H1 (cell line): ENCODE measurements around the gene RGS6. TPM values are rescaled to one million over a fixed set of nuclear protein-coding genes. Genes with fewer than 3 reads are reported as not detected.

Source experiments
- CTCF ChIA-PET: fragments of 300-600 bp; sonication (Branson Sonifier 250); formaldehyde crosslinking; loops from one replicate; lab custom pipeline; 2021; ENCODE audit not compliant: partially characterized antibody; lab: Charles Lee
- POLR2A ChIA-PET: fragments of 300-600 bp; sonication (Branson Sonifier 250); formaldehyde crosslinking; loops from one replicate; lab custom pipeline; 2021; ENCODE audit warnings: inconsistent platforms; ENCODE audit not compliant: partially characterized antibody; lab: Charles Lee
- DNase-seq, 2 experiments: peaks; one replicate each; pipeline versions ENCODE4 v3.0.0 to v3.0.0-alpha.2; 2010 to 2022; ENCODE audit warnings: low spot score in 2 of 2, low read depth in 1 of 2, mixed read lengths in 1 of 2
- FAIRE-seq: peaks from 2 replicates; lab custom pipeline; 2011; peaks lifted over from hg19 to GRCh38; lab: Jason Lieb, UNC
- H2AFZ ChIP-seq: 2 replicates; pipeline ENCODE4 v1.8.1; 2012; ENCODE audit warnings: low read length, inconsistent platforms
- H2AK5ac ChIP-seq: 2 replicates; pipeline ENCODE4 v1.6.1; 2013; ENCODE audit warnings: low read depth, low read length
- H2BK120ac ChIP-seq: replicated peaks from 2 replicates; pipeline ENCODE3; 2013; ENCODE audit warnings: low read depth, low read length, inconsistent platforms
- H2BK12ac ChIP-seq: 2 replicates; pipeline ENCODE4 v1.6.1; 2013; ENCODE audit warnings: low read depth, low read length
- H2BK15ac ChIP-seq: 2 replicates; pipeline ENCODE4 v1.6.1; 2013; ENCODE audit warnings: low read length
- H2BK20ac ChIP-seq: 2 replicates; pipeline ENCODE4 v1.6.1; 2013; ENCODE audit warnings: low read length
- H2BK5ac ChIP-seq: 2 replicates; pipeline ENCODE4 v1.6.1; 2013; ENCODE audit warnings: low read depth, low read length
- H3K14ac ChIP-seq: 2 replicates; pipeline ENCODE4 v1.6.1; 2013; ENCODE audit warnings: inconsistent platforms; ENCODE audit not compliant: insufficient read length
- H3K18ac ChIP-seq: 2 replicates; pipeline ENCODE4 v1.6.1; 2013; ENCODE audit warnings: low read length; ENCODE audit errors: extremely low read depth
- H3K23ac ChIP-seq: 2 replicates; pipeline ENCODE4 v1.6.1; 2013; ENCODE audit warnings: inconsistent platforms; ENCODE audit not compliant: insufficient read length
- H3K23me2 ChIP-seq: 2 replicates; pipeline ENCODE4 v1.6.1; 2013; ENCODE audit warnings: low read depth, low read length
- H3K27ac ChIP-seq: 2 replicates; pipeline ENCODE4 v1.6.1; 2011; ENCODE audit warnings: low read depth, low read length, inconsistent platforms
- H3K27me3 ChIP-seq, 4 experiments: replicated peaks in 1 of 4; 1 replicate in 1 of 4; 2 replicates in 3 of 4; pipeline versions ENCODE4 v1.6.1 to v1.8.1; 2011 to 2013; ENCODE audit warnings: low read length in 3 of 4, mild to moderate bottlenecking in 3 of 4, inconsistent platforms in 2 of 4, mixed read lengths in 2 of 4, moderate library complexity in 1 of 4; ENCODE audit not compliant: control insufficient read depth in 3 of 4, insufficient read depth in 3 of 4; ENCODE audit errors: extremely low read depth in 1 of 4
- H3K36me3 ChIP-seq, 4 experiments: 2 replicates each; pipeline versions ENCODE4 v1.6.1 to v1.8.1; 2011 to 2013; ENCODE audit warnings: mild to moderate bottlenecking in 4 of 4, low read length in 3 of 4, moderate library complexity in 2 of 4, control low read depth in 1 of 4, inconsistent platforms in 1 of 4; ENCODE audit not compliant: insufficient read depth in 4 of 4, control insufficient read depth in 2 of 4
- H3K4ac ChIP-seq: replicated peaks from 2 replicates; pipeline ENCODE3; 2013; ENCODE audit warnings: low read length, low read depth, mixed read lengths, inconsistent platforms; ENCODE audit not compliant: insufficient read length
- H3K4me1 ChIP-seq, 4 experiments: replicated peaks in 1 of 4; 1 replicate in 1 of 4; 2 replicates in 3 of 4; pipeline versions ENCODE4 v1.6.1 to v1.8.1; 2011 to 2013; ENCODE audit warnings: low read length in 3 of 4, inconsistent platforms in 2 of 4, mixed read lengths in 1 of 4; ENCODE audit not compliant: insufficient read depth in 4 of 4, control insufficient read depth in 3 of 4
- H3K4me2 ChIP-seq, 2 experiments: 2 replicates each; pipeline versions ENCODE4 v1.6.1 to v1.8.1; 2011 to 2013; ENCODE audit warnings: low read depth in 2 of 2, low read length in 2 of 2, control low read depth in 1 of 2, inconsistent platforms in 1 of 2, mild to moderate bottlenecking in 1 of 2; ENCODE audit not compliant: insufficient read depth in 1 of 2
- H3K4me3 ChIP-seq, 4 experiments: fragments of 200-600, 300-600 bp in 1 of 4; sonication (generic), shearing (Covaris generic), sonication (Bioruptor Twin) in 1 of 4; 2 replicates each; pipeline versions ENCODE4 v1.5.1 to v1.8.1; 2011 to 2016; ENCODE audit warnings: low read length in 4 of 4, low read depth in 3 of 4, control low read depth in 2 of 4, inconsistent platforms in 2 of 4, mild to moderate bottlenecking in 2 of 4, mixed read lengths in 1 of 4, moderate library complexity in 1 of 4; ENCODE audit not compliant: insufficient read depth in 2 of 4; ENCODE audit errors: extremely low read depth in 1 of 4
- H3K56ac ChIP-seq: replicated peaks from 2 replicates; pipeline ENCODE3; 2013; ENCODE audit warnings: low read depth, mild to moderate bottlenecking, mixed read lengths, low read length, inconsistent platforms; ENCODE audit not compliant: insufficient read length
- H3K79me1 ChIP-seq: 2 replicates; pipeline ENCODE4 v1.6.1; 2013; ENCODE audit warnings: low read depth, low read length, control low read depth
- H3K79me2 ChIP-seq, 2 experiments: 2 replicates each; pipeline versions ENCODE4 v1.6.1 to v1.8.1; 2012 to 2013; ENCODE audit warnings: low read length in 2 of 2, mild to moderate bottlenecking in 2 of 2, inconsistent platforms in 1 of 2; ENCODE audit not compliant: insufficient read depth in 2 of 2, control insufficient read depth in 1 of 2
- H3K9ac ChIP-seq, 4 experiments: replicated peaks in 1 of 4; 1 replicate in 1 of 4; 2 replicates in 3 of 4; pipeline versions ENCODE4 v1.6.1 to v1.8.1; 2011 to 2013; ENCODE audit warnings: low read depth in 3 of 4, low read length in 3 of 4, control low read depth in 2 of 4, mild to moderate bottlenecking in 2 of 4, moderate library complexity in 2 of 4, inconsistent platforms in 1 of 4; ENCODE audit errors: extremely low read depth in 1 of 4
- H3K9me3 ChIP-seq, 2 experiments: 2 replicates each; pipeline versions ENCODE4 v1.6.1 to v1.8.1; 2012 to 2013; ENCODE audit warnings: mild to moderate bottlenecking in 2 of 2, moderate library complexity in 2 of 2, control low read depth in 1 of 2, inconsistent platforms in 1 of 2, low read depth in 1 of 2, low read length in 1 of 2, mixed read lengths in 1 of 2; ENCODE audit not compliant: insufficient read depth in 2 of 2
- H4K20me1 ChIP-seq, 2 experiments: replicated peaks in 1 of 2; 2 replicates each; pipeline versions ENCODE3 to v1.8.1; 2011 to 2013; ENCODE audit warnings: inconsistent platforms in 2 of 2, low read length in 2 of 2, mild to moderate bottlenecking in 1 of 2; ENCODE audit not compliant: insufficient read depth in 2 of 2, control insufficient read depth in 1 of 2
- H4K5ac ChIP-seq: 2 replicates; pipeline ENCODE4 v1.6.1; 2013; ENCODE audit warnings: low read length, low read depth, mixed read lengths, inconsistent platforms; ENCODE audit not compliant: insufficient read length
- H4K8ac ChIP-seq: 2 replicates; pipeline ENCODE4 v1.8.0; 2013; ENCODE audit warnings: mild to moderate bottlenecking, moderate library complexity, low read length, inconsistent platforms; ENCODE audit not compliant: insufficient read depth; ENCODE audit errors: extremely low read depth
- H4K91ac ChIP-seq: replicated peaks from 2 replicates; pipeline ENCODE3; 2013; ENCODE audit warnings: low read length, mixed read lengths, inconsistent platforms; ENCODE audit not compliant: insufficient read length
- CHD2 ChIP-seq: IDR thresholded peaks from 2 replicates; pipeline ENCODE4 v1.6.1; 2012; ENCODE audit warnings: low read length, improper control_type of control experiment
- FOSL1 ChIP-seq: IDR thresholded peaks from 2 replicates; pipeline ENCODE4 v1.6.1; 2011; ENCODE audit warnings: mild to moderate bottlenecking, low read depth, low read length, moderate library complexity; ENCODE audit not compliant: insufficient read depth
- HDAC2 ChIP-seq, 2 experiments: fragments of 300-600 bp in 1 of 2; sonication (generic) in 1 of 2; IDR thresholded peaks; 2 replicates each; pipeline ENCODE4 v1.6.1; 2011 to 2012; ENCODE audit warnings: low read depth in 2 of 2, low read length in 2 of 2, mild to moderate bottlenecking in 2 of 2, moderate library complexity in 2 of 2, borderline replicate concordance in 1 of 2, inconsistent platforms in 1 of 2
- RAD21 ChIP-seq, 2 experiments: IDR thresholded peaks in 1 of 2; conservative IDR thresholded peaks in 1 of 2; 2 replicates each; pipeline ENCODE4 v1.6.1; 2011; ENCODE audit warnings: low read depth in 2 of 2, low read length in 2 of 2, improper control_type of control experiment in 1 of 2, inconsistent platforms in 1 of 2, mild to moderate bottlenecking in 1 of 2, moderate library complexity in 1 of 2
- RXRA ChIP-seq: IDR thresholded peaks from 2 replicates; pipeline ENCODE4 v1.6.1; 2011; ENCODE audit warnings: low read depth, mild to moderate bottlenecking, low read length, moderate library complexity; ENCODE audit not compliant: insufficient read depth
- SAP30 ChIP-seq: fragments of 300-600 bp; sonication (generic); IDR thresholded peaks from 2 replicates; pipeline ENCODE4 v1.7.1; 2012; ENCODE audit warnings: low read length, moderate library complexity, mild to moderate bottlenecking, inconsistent platforms; ENCODE audit not compliant: insufficient read depth, insufficient replicate concordance
- SIRT6 ChIP-seq: IDR thresholded peaks from one replicate; pipeline ENCODE4 v1.7.1; 2012; ENCODE audit warnings: low read length, inconsistent platforms
- SP2 ChIP-seq: IDR thresholded peaks from 2 replicates; pipeline ENCODE4 v1.6.1; 2012; ENCODE audit warnings: mild to moderate bottlenecking, low read length, inconsistent platforms
- YY1 ChIP-seq: IDR thresholded peaks from 2 replicates; pipeline ENCODE4 v1.6.1; 2011; ENCODE audit warnings: low read depth, mild to moderate bottlenecking, low read length
- ZNF274 ChIP-seq: IDR thresholded peaks from 2 replicates; pipeline ENCODE4 v1.7.0; 2012; ENCODE audit warnings: low read length, borderline replicate concordance; ENCODE audit errors: extremely low read depth
- WGBS, 2 experiments: shearing (Covaris generic) in 1 of 2; methylation state at CpG; one replicate each; pipeline versions ENCODE4 v1.1.6 to v1.1.7; 2013 to 2015; ENCODE audit warnings: low lambda C conversion rate in 2 of 2, mixed read lengths in 2 of 2, inconsistent platforms in 1 of 2, low coverage in 1 of 2, missing lambda C conversion rate in 1 of 2; ENCODE audit not compliant: insufficient replicate concordance in 2 of 2, insufficient coverage in 1 of 2, insufficient read length in 1 of 2; ENCODE audit errors: extremely low coverage in 1 of 2, missing lambda C conversion rate in 1 of 2; 5-methylcytosine and 5-hydroxymethylcytosine counted together
- polyA plus RNA-seq, 7 experiments: library from polyadenylated mRNA; depleted of rRNA in 3 of 7; stranded (reverse) in 5 of 7; unstranded in 2 of 7; fragments of >200 nt in 5 of 7; fragments of 200-250 nt in 2 of 7; gene quantifications; 1 replicate in 5 of 7; 2 replicates in 1 of 7; 4 replicates in 1 of 7; pipeline versions ENCODE4 v1.2.1 to v1.2.3, GENCODE V29; 2011 to 2013; ENCODE audit warnings: missing spikeins in 2 of 7, mixed read lengths in 2 of 7
- total RNA-seq: library from RNA; stranded (reverse); fragmentation: NEBNext Ultra II Directional; extraction: Animal tissue kit (Norgen Biotek cat#: 25700); gene quantifications from 2 replicates; pipeline ENCODE4 v1.2.1, GENCODE V29; 2021
- TF ChIP-seq, protein P1 (sequence below), 3 experiments: IDR thresholded peaks; 1 replicate in 2 of 3; 2 replicates in 1 of 3; pipeline versions ENCODE4 v1.5.1 to v1.6.1; 2011; ENCODE audit warnings: low read length in 3 of 3, mild to moderate bottlenecking in 3 of 3, inconsistent platforms in 2 of 3, low read depth in 1 of 3, moderate library complexity in 1 of 3; ENCODE audit not compliant: insufficient read depth in 1 of 3; ENCODE audit errors: control extremely low read depth in 1 of 3

Gene RGS6
- total and polyA plus RNA-seq, 2 of the 8 experiments (the other 6 are each of a cell fraction or from before 2014, with no cell fraction given): 0.26 to 1.1 TPM

DNA sequence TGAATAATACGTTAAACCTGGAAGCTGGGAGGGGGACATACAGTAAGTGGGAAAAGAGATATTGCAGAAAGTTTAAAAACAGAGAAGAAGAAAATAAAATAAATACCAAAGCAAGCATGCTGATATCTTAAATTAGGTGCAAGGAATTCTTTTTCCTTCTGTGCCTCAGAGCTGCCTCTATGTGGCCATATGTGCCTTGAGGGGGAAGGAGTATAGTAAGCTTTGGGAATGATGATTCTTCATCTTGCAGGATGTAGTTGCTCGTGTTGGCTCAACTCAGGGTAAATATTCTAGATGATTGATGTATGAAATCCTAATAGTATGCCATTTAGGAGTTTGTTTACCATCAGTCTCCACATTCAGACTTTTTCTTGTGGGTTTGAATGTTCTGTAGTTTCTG, 251.4 kb downstream of the RGS6 start:
- POLR2A ChIA-PET: no interaction called here
- no peak overlapping the region for H3K27ac ChIP-seq
- H2AK5ac ChIP-seq: no peak overlapping the region
- no peak for TF ChIP-seq RXRA
- no peak for TF ChIP-seq CHD2
- TF ChIP-seq ZNF274: no peak
- no peak for TF ChIP-seq FOSL1
- TF ChIP-seq SAP30: no peak
- TF ChIP-seq SIRT6: no peak
- no peak for TF ChIP-seq SP2
- TF ChIP-seq, protein P1, sequence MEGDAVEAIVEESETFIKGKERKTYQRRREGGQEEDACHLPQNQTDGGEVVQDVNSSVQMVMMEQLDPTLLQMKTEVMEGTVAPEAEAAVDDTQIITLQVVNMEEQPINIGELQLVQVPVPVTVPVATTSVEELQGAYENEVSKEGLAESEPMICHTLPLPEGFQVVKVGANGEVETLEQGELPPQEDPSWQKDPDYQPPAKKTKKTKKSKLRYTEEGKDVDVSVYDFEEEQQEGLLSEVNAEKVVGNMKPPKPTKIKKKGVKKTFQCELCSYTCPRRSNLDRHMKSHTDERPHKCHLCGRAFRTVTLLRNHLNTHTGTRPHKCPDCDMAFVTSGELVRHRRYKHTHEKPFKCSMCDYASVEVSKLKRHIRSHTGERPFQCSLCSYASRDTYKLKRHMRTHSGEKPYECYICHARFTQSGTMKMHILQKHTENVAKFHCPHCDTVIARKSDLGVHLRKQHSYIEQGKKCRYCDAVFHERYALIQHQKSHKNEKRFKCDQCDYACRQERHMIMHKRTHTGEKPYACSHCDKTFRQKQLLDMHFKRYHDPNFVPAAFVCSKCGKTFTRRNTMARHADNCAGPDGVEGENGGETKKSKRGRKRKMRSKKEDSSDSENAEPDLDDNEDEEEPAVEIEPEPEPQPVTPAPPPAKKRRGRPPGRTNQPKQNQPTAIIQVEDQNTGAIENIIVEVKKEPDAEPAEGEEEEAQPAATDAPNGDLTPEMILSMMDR (IDR thresholded peaks at IDR 0.05; ENCODE audit: control extremely low read depth in 1 of 3, insufficient read depth in 1 of 3, low read depth in 1 of 3, low read length in 3 of 3): no peak
- no peak for TF ChIP-seq RAD21 (IDR thresholded peaks at IDR 0.05 in 1 of 2, conservative IDR thresholded peaks at IDR 0.05 in 1 of 2; ENCODE audit: low read depth in 2 of 2, low read length in 2 of 2)
- TF ChIP-seq HDAC2 (IDR thresholded peaks at IDR 0.05; ENCODE audit: borderline replicate concordance in 1 of 2, low read depth in 2 of 2, low read length in 2 of 2): no peak
- TF ChIP-seq YY1: no peak

More for the DNA sequence above, 251.4 kb downstream of the RGS6 start:
- Histone ChIP-seq H3K23ac (no peak overlapping the region), H3K4me1 (peaks cover 2 to 7% (median 4%) of the 10 kb centered on the region in 4 experiments; a peak in 4 of 7 replicates), H3K4me3 (no peak overlapping the region), H2BK15ac (no peak overlapping the region), H3K23me2 (no peaks in the 10 kb centered on the region), H3K79me2 (no peaks in the 10 kb centered on the region), H2BK20ac (no peak overlapping the region), H2BK12ac (no peak overlapping the region), H4K5ac (no peak overlapping the region), H3K9me3 (no peaks in the 10 kb centered on the region), H3K36me3 (no peaks in the 10 kb centered on the region), H3K14ac (no peak overlapping the region), H3K4ac (no peak overlapping the region), H3K4me2 (no peak overlapping the region), H3K18ac (no peak overlapping the region), H4K91ac (no peak overlapping the region), H4K8ac (no peak overlapping the region), H3K9ac (no peak overlapping the region), H3K56ac (no peak overlapping the region), H3K27me3 (no peaks in the 10 kb centered on the region), H2BK5ac (no peak overlapping the region), H2BK120ac (no peak overlapping the region), H3K79me1 (no peaks in the 10 kb centered on the region), H4K20me1 (no peaks in the 10 kb centered on the region), H2AFZ (no peak overlapping the region)
- no peak for DNase-seq
- CTCF ChIA-PET: interaction anchor here (1.0 kb wide), 1 partner anchor 21 kb away, joined by 4 read pairs; no protein-coding TSS in a partner anchor
- FAIRE-seq: no peak
- WGBS, 2 experiments: 77% methylated on average over 2 of the region's 2 CpGs; no CpG with 5 or more reads in 1 of the 2 experiments
